GM12865 (cell line): ENCODE results near the gene SENP1.

Experiments
- DNase-seq: peaks from one replicate; pipeline ENCODE4 v3.0.0; 2010; ENCODE audit warnings: low read depth
- H3K4me3 ChIP-seq: 2 replicates; pipeline ENCODE4 v1.5.1; 2011; ENCODE audit warnings: mild to moderate bottlenecking, low read depth, low read length, control low read depth
- TF ChIP-seq, protein P1 (sequence below): IDR thresholded peaks from 2 replicates; pipeline ENCODE4 v1.5.1; 2011; ENCODE audit warnings: low read length, control low read depth, low read depth, inconsistent platforms; ENCODE audit not compliant: insufficient read depth; ENCODE audit errors: missing control alignments

Gene SENP1

DNA sequence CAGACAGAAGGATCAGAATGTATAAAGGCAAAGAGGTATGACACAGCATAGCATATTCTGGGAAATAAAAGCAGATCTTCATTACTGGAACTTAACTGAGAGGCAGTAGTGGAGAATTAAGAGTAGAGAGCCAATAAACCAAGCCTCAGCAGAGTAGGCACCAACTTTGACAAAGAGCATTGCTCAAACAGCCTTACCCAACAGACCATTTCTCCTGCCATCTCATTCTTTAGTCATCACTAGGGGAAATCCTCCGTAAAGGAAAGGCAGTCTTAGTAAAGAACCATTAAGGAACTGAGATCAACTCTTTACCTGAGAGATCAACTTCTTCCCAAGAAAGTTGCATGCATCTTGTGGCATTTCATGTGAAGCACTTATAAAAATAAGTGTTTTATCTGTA lies 36.6 kb downstream of the SENP1 start:
- TF ChIP-seq, protein P1, sequence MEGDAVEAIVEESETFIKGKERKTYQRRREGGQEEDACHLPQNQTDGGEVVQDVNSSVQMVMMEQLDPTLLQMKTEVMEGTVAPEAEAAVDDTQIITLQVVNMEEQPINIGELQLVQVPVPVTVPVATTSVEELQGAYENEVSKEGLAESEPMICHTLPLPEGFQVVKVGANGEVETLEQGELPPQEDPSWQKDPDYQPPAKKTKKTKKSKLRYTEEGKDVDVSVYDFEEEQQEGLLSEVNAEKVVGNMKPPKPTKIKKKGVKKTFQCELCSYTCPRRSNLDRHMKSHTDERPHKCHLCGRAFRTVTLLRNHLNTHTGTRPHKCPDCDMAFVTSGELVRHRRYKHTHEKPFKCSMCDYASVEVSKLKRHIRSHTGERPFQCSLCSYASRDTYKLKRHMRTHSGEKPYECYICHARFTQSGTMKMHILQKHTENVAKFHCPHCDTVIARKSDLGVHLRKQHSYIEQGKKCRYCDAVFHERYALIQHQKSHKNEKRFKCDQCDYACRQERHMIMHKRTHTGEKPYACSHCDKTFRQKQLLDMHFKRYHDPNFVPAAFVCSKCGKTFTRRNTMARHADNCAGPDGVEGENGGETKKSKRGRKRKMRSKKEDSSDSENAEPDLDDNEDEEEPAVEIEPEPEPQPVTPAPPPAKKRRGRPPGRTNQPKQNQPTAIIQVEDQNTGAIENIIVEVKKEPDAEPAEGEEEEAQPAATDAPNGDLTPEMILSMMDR, result no peak
- H3K4me3 ChIP-seq, result no peak overlapping the region
- DNase-seq, result no peak

DNA sequence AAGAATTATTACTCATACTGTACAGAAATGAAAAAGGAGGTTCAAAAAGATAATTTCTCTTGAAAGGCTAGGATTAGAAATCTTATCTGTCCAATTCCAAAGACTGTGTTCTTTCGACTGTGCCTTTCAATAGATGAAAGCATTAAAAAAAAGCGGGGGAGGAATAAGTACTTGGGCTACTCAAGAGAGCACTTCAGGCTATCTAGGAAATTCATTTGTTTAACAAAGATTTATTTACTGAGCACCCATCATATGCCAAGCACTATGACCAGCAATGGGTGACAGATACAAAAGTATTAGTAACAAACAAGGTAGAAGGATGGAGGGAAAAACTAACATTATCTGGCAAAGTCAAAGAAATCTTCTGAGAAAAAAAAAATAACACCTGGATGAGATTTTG lies 37.4 kb downstream of the SENP1 start:
- DNase-seq, result no peak
- H3K4me3 ChIP-seq, result no peak overlapping the region
- TF ChIP-seq, protein P1, result no peak

DNA sequence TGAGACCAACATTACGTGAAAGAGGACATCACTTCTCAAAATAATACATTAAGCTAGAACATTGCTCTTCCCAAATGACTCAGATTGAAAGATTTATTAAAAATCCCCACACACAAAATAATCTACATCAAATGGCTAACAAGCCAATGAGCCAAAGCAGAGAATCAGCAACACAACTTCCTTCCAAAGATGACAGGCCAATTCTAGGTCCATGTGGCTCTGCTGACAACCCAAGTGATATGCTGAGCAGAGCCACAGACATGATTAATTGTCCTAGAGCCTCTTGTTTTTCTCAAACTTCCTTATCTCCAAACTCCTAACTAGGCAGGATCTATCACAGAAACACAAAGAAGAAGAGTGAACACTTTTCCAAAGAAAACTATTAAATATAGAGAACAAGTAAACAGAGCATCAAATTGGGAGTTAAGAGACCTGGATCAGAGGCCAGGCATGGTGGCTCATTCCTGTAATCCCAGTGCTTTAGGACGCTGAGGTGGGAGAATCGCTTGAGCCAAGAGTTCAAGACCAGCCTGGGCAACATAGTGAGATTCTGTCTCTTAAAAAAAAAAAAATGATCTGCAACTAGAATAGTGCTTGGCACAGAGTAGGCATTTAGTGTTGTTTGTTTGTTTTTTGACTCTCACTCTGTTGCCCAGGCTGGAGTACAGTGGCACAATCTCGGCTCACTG lies 38.5 kb downstream of the SENP1 start:
- DNase-seq, result peak; percentile 19
- no peak overlapping the region for H3K4me3 ChIP-seq
- TF ChIP-seq, protein P1, result no peak

DNA sequence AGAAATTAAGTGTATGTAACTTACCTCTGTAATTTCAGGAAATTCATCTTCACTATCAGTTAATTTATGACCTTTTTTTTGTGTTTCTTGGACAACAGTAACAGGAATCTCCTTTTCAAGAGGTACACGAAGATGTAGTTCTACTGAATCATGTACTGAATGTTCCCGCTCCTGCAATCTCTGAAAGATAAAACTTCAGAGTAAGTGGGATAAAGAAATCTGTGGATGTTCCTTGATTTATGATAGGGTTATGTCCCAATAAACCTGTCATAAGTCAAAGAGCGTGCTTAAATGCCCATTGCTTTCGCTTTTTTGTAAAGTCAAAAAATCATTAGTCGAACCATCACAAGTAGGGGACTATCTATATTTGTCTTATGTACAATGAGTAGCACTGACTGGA lies 40.8 kb downstream of the SENP1 start:
- H3K4me3 ChIP-seq, result no peak overlapping the region
- TF ChIP-seq, protein P1, result no peak

DNA sequence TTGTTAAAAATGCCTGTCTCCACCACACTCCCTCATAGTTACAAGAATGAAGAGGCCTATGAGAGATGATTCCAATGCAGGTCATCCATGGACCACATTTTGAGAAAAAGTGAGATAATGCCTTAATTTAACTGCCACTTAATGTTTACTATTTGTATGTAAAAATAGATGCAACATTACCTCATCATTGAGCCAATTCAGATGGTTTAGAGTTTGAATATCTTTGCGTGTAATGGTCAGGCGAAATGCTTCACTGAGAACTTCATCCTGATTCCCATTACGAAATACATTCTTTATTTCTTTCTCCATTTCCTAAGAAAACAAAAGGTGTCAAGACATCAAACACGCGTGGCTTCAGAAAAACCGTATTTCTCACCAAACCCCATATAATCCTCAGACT lies 42.3 kb downstream of the SENP1 start:
- TF ChIP-seq, protein P1, result no peak
- no peak overlapping the region for H3K4me3 ChIP-seq
- DNase-seq, result no peak

More for the DNA sequence above, 40.8 kb downstream of the SENP1 start:
- DNase-seq, result no peak

DNA sequence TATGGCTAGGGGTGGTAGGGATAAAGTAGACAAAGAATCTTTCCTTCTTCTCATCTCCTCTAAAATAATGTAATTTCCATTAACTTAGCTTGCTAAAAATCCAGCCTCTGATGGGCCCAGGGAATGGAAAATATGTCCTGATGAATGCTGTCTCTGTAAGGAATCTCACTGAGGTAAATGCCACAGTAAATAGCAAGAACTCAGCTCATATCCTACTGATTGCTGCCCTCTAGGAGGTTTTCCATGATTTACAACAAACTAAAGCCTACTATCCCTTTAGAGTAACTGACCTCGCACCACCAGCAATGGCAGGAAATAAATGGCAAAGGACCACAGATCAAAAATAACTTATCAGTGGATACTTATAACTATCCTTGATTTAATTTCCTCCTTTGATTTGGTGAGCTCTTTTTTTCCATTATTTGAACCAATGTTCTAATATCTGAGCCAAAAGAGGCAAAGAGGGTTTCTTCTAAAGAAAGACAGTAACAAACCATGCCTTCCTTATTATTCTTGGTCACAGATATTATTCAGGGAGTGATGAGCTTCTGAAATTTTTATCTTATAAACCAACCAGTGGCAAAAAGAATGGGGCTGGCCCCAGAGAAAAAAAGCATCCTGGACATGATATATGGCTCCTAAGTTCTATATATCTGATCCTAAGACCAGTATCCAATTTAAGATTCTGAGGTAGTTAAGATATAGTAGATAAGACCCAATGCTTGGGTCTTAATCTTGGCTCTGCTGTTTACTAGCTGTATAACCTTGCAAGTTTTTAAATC lies 43.8 kb downstream of the SENP1 start:
- TF ChIP-seq, protein P1, result no peak
- H3K4me3 ChIP-seq, result no peak overlapping the region
- no peak for DNase-seq
